PC-9 (cell line): ENCODE results near the gene UTRN. TPM values are rescaled to one million over a fixed set of nuclear protein-coding genes. Genes with fewer than 3 reads are reported as not detected.

Source experiments
- BruUV-seq: library from RNA; stranded (reverse); fragments of 400-500 nt; replicated peaks from 2 replicates; lab custom pipeline; 2021; lab: Mats Ljungman, UMichigan
- CTCF ChIA-PET: fragments of 300-600 bp; sonication (Branson Sonifier 250); formaldehyde crosslinking; loops from one replicate; lab custom pipeline; 2022; ENCODE audit warnings: antibody characterized with exemption; lab: Charles Lee
- POLR2A ChIA-PET: fragments of 300-600 bp; sonication (Branson Sonifier 250); formaldehyde crosslinking; loops from one replicate; lab custom pipeline; 2022; ENCODE audit warnings: antibody characterized with exemption; ENCODE audit not compliant: unreplicated experiment; lab: Charles Lee
- DNase-seq, 2 experiments: peaks; one replicate each; pipeline versions ENCODE4 v3.0.0 to v3.0.0-alpha.2; 2015 to 2022; ENCODE audit warnings: mixed read lengths in 1 of 2
- H2AFZ ChIP-seq: fragments of 200-600 bp; sonication (generic); 2 replicates; pipeline ENCODE4 v1.8.1; 2017; ENCODE audit warnings: antibody characterized with exemption
- H3F3A ChIP-seq: fragments of 200-600 bp; sonication (generic); 2 replicates; pipeline ENCODE4 v1.8.1; 2017; ENCODE audit warnings: antibody characterized with exemption, mild to moderate bottlenecking, low read depth; ENCODE audit not compliant: insufficient read depth
- H3K27ac ChIP-seq: fragments of 200-600 bp; sonication (generic); 2 replicates; pipeline ENCODE4 v1.6.1; 2016; ENCODE audit warnings: mixed run types
- H3K27me3 ChIP-seq: fragments of 200-600 bp; sonication (generic); 2 replicates; pipeline ENCODE4 v1.6.1; 2016; ENCODE audit warnings: low read depth, mixed run types; ENCODE audit not compliant: insufficient read depth
- H3K36me3 ChIP-seq: fragments of 200-600 bp; sonication (generic); 2 replicates; pipeline ENCODE4 v1.6.1; 2016; ENCODE audit warnings: low read depth, mixed run types
- H3K4me1 ChIP-seq: fragments of 200-600 bp; sonication (generic); replicated peaks from 2 replicates; pipeline ENCODE4 v1.6.1; 2016; ENCODE audit warnings: mixed run types; ENCODE audit not compliant: insufficient read depth
- H3K4me2 ChIP-seq: fragments of 200-600 bp; sonication (generic); 2 replicates; pipeline ENCODE4 v1.6.1; 2017; ENCODE audit warnings: mixed run types
- H3K4me3 ChIP-seq: fragments of 200-600 bp; sonication (generic); 2 replicates; pipeline ENCODE4 v1.6.1; 2016; ENCODE audit warnings: mixed run types
- H3K79me2 ChIP-seq: fragments of 200-600 bp; sonication (generic); 2 replicates; pipeline ENCODE4 v1.6.1; 2017; ENCODE audit warnings: low read depth, mixed run types
- H3K9me2 ChIP-seq: fragments of 200-600 bp; sonication (generic); 2 replicates; pipeline ENCODE4 v1.8.1; 2017; ENCODE audit warnings: mild to moderate bottlenecking; ENCODE audit not compliant: insufficient read depth
- H3K9me3 ChIP-seq: fragments of 200-600 bp; sonication (generic); 2 replicates; pipeline ENCODE4 v1.8.1; 2016; ENCODE audit warnings: low read depth; ENCODE audit not compliant: insufficient read depth
- H4K20me1 ChIP-seq: fragments of 200-600 bp; sonication (generic); 2 replicates; pipeline ENCODE4 v1.8.1; 2017; ENCODE audit not compliant: insufficient read depth
- EZH2 ChIP-seq: fragments of 200-600 bp; sonication (generic); IDR thresholded peaks from 2 replicates; pipeline ENCODE4 v1.8.0; 2017; ENCODE audit warnings: antibody characterized with exemption, low read depth
- intact Hi-C: fragments of 100-400 bp; cut with micrococcal nuclease; formaldehyde crosslinking; loops from one replicate; pipeline ENCODE4 v1.10.0; 2022; ENCODE audit not compliant: unreplicated experiment
- total RNA-seq: library from RNA; stranded (reverse); gene quantifications from 2 replicates; pipeline ENCODE4 v1.2.3, GENCODE V29; 2021
- TF ChIP-seq, protein P1 (sequence below): fragments of 200-600 bp; sonication (generic); conservative IDR thresholded peaks from 2 replicates; pipeline ENCODE4 v1.6.1; 2017; ENCODE audit warnings: mixed run types, antibody characterized with exemption, mild to moderate bottlenecking, moderate library complexity

Gene UTRN
- total RNA-seq, 1 experiment from 2014 or later, result 125 TPM

- intact Hi-C loops, result loop anchor here (5.0 kb wide), 1 partner anchor 128 kb away; no protein-coding TSS in a partner anchor
- H3K36me3 ChIP-seq, result 0 out of 2 replicates have a peak, but pooled peaks cover 3% of the 10 kb centered on the region
- no peaks in the 10 kb centered on the region for H3K9me3 ChIP-seq
- no peak for DNase-seq
- POLR2A ChIA-PET, result no interaction called here
- TF ChIP-seq EZH2, result no peak
- TF ChIP-seq, protein P1, sequence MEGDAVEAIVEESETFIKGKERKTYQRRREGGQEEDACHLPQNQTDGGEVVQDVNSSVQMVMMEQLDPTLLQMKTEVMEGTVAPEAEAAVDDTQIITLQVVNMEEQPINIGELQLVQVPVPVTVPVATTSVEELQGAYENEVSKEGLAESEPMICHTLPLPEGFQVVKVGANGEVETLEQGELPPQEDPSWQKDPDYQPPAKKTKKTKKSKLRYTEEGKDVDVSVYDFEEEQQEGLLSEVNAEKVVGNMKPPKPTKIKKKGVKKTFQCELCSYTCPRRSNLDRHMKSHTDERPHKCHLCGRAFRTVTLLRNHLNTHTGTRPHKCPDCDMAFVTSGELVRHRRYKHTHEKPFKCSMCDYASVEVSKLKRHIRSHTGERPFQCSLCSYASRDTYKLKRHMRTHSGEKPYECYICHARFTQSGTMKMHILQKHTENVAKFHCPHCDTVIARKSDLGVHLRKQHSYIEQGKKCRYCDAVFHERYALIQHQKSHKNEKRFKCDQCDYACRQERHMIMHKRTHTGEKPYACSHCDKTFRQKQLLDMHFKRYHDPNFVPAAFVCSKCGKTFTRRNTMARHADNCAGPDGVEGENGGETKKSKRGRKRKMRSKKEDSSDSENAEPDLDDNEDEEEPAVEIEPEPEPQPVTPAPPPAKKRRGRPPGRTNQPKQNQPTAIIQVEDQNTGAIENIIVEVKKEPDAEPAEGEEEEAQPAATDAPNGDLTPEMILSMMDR, result no peak
- H2AFZ ChIP-seq, result no peak overlapping the region
- peaks cover 43% of the 10 kb centered on the region for H3F3A ChIP-seq
- H3K79me2 ChIP-seq, result peaks cover 34% of the 10 kb centered on the region
- H3K27me3 ChIP-seq, result no peaks in the 10 kb centered on the region
- H3K4me2 ChIP-seq, result no peak overlapping the region
- no peaks in the 10 kb centered on the region for H3K9me2 ChIP-seq
- no peak overlapping the region for H3K27ac ChIP-seq
- BruUV-seq, result no TSS peak
- H4K20me1 ChIP-seq, result no peaks in the 10 kb centered on the region
- CTCF ChIA-PET, result no interaction called here
- no peak overlapping the region for H3K4me3 ChIP-seq
- H3K4me1 ChIP-seq, result peaks cover 27% of the 10 kb centered on the region
These were observed 3.9 kb downstream of the UTRN start for GRCh38 chr6:144289006-144289405.

- H4K20me1 ChIP-seq, result no peaks in the 10 kb centered on the region
- intact Hi-C loops, result no loop called here
- peaks cover 20% of the 10 kb centered on the region for H3F3A ChIP-seq
- H3K27me3 ChIP-seq, result no peaks in the 10 kb centered on the region
- H2AFZ ChIP-seq, result no peak overlapping the region
- H3K9me3 ChIP-seq, result no peaks in the 10 kb centered on the region
- H3K79me2 ChIP-seq, result peaks cover 33% of the 10 kb centered on the region
- TF ChIP-seq, protein P1, result no peak
- no peak for TF ChIP-seq EZH2
- H3K9me2 ChIP-seq, result no peaks in the 10 kb centered on the region
- no peak overlapping the region for H3K27ac ChIP-seq
- CTCF ChIA-PET, result no interaction called here
- no peak for DNase-seq
- no peak overlapping the region for H3K4me3 ChIP-seq
- BruUV-seq, result no TSS peak
- POLR2A ChIA-PET, result no interaction called here
- H3K36me3 ChIP-seq, result peaks cover 21% of the 10 kb centered on the region; the same call in 1 of the 2 replicates
- no peak overlapping the region for H3K4me2 ChIP-seq
- peaks cover 35% of the 10 kb centered on the region for H3K4me1 ChIP-seq
These were observed 7.2 kb downstream of the UTRN start for GRCh38 chr6:144292372-144292771.

- Histone ChIP-seq H2AFZ (no peak overlapping the region), H3K27ac (peak overlapping the region; percentile 43), H3F3A (peaks cover 12% of the 10 kb centered on the region), H3K36me3 (peaks cover 21% of the 10 kb centered on the region; the same call in 1 of the 2 replicates), H4K20me1 (no peaks in the 10 kb centered on the region), H3K9me3 (no peaks in the 10 kb centered on the region), H3K27me3 (no peaks in the 10 kb centered on the region), H3K4me3 (no peak overlapping the region), H3K79me2 (peaks cover 18% of the 10 kb centered on the region), H3K9me2 (no peaks in the 10 kb centered on the region), H3K4me1 (peaks cover 25% of the 10 kb centered on the region), H3K4me2 (peak overlapping the region; percentile 50)
- TF ChIP-seq, protein P1, result no peak
- no peak for TF ChIP-seq EZH2
- POLR2A ChIA-PET, result interaction anchor here (0.6 to 0.7 kb wide), 3 partner anchors 9 to 186 kb away, joined by 3 to 4 read pairs (median 3); no protein-coding TSS in a partner anchor
- intact Hi-C loops, result no loop called here
- peak in 1 of 2 experiments; percentile 89 for DNase-seq
- CTCF ChIA-PET, result no interaction called here
- no TSS peak for BruUV-seq
These were observed 8.9 kb downstream of the UTRN start for GRCh38 chr6:144294016-144294415.
